ENCODE measurements around the gene GJD4. TPM values are rescaled to one million over a fixed set of nuclear protein-coding genes. Genes with fewer than 3 reads are reported as not detected.
A peak's percentile ranks its signal among the peaks of the same experiment; 100 is the strongest.

The GJD4 gene
- total RNA-seq, 6 experiments from 2014 or later, result not detected

- DNase-seq (no peak), ATAC-seq (no peak)
- Histone ChIP-seq H3K36me3 (no peaks in the 10 kb centered on the region), H3K9me3 (no peaks in the 10 kb centered on the region), H3K4me3 (no peak overlapping the region), H3K27me3 (no peaks in the 10 kb centered on the region), H3K27ac (no peak overlapping the region), H3K4me1 (no peaks in the 10 kb centered on the region)
- intact Hi-C loops (cut with DNase I), result no loop called here
- 61% methylated on average over 10 of the region's 14 CpGs for WGBS (ENCODE audit: insufficient coverage, low coverage, low lambda C conversion rate, missing lambda C conversion rate)
- TF ChIP-seq CTCF (IDR thresholded peaks at IDR 0.05), result no peak
- no peak for TF ChIP-seq POLR2A (IDR thresholded peaks at IDR 0.05)
Measured at GRCh38 chr10:35594115-35595079, 10.7 kb upstream of the GJD4 start.

GRCh38 chr10:35595106-35595505 lies 10.0 kb upstream of the GJD4 start:
- Histone ChIP-seq H3K4me1 (no peaks in the 10 kb centered on the region), H3K27ac (no peak overlapping the region), H3K27me3 (no peaks in the 10 kb centered on the region), H3K4me3 (no peak overlapping the region), H3K36me3 (no peaks in the 10 kb centered on the region), H3K9me3 (no peaks in the 10 kb centered on the region)
- ATAC-seq (no peak), DNase-seq (no peak)
- no peak for TF ChIP-seq POLR2A (IDR thresholded peaks at IDR 0.05)
- TF ChIP-seq CTCF (IDR thresholded peaks at IDR 0.05), result no peak
- intact Hi-C loops (cut with DNase I), result no loop called here
- 31% methylated on average over 3 of the region's 3 CpGs for WGBS (ENCODE audit: insufficient coverage, low coverage, low lambda C conversion rate, missing lambda C conversion rate)

GRCh38 chr10:35598379-35598778 lies 6.8 kb upstream of the GJD4 start:
- H3K9me3 ChIP-seq, result no peaks in the 10 kb centered on the region
- no peak overlapping the region for H3K4me3 ChIP-seq
- WGBS (ENCODE audit: insufficient coverage, low coverage, low lambda C conversion rate, missing lambda C conversion rate), result 20% methylated on average over 6 of the region's 6 CpGs
- intact Hi-C loops (cut with DNase I), result no loop called here
- no peaks in the 10 kb centered on the region for H3K4me1 ChIP-seq
- DNase-seq (peak in 1 of 3 donors; percentile 29), ATAC-seq (peak; percentile 54 to 69 (median 62))
- TF ChIP-seq CTCF (IDR thresholded peaks at IDR 0.05) (peak in 3 of 4 donors; percentile 34 to 48 (median 35)), POLR2A (IDR thresholded peaks at IDR 0.05) (no peak)
- no peaks in the 10 kb centered on the region for H3K36me3 ChIP-seq
- no peaks in the 10 kb centered on the region for H3K27me3 ChIP-seq
- no peak overlapping the region for H3K27ac ChIP-seq

- no peaks in the 10 kb centered on the region for H3K9me3 ChIP-seq
- no peak overlapping the region for H3K27ac ChIP-seq
- ATAC-seq (no peak), DNase-seq (no peak)
- H3K4me1 ChIP-seq, result no peaks in the 10 kb centered on the region
- H3K36me3 ChIP-seq, result no peaks in the 10 kb centered on the region
- TF ChIP-seq CTCF (IDR thresholded peaks at IDR 0.05), result no peak
- no peak for TF ChIP-seq POLR2A (IDR thresholded peaks at IDR 0.05)
- intact Hi-C loops (cut with DNase I), result no loop called here
- H3K27me3 ChIP-seq, result no peaks in the 10 kb centered on the region
- WGBS (ENCODE audit: insufficient coverage, low coverage, low lambda C conversion rate, missing lambda C conversion rate), result 62% methylated on average over 2 of the region's 2 CpGs
- no peak overlapping the region for H3K4me3 ChIP-seq
Measured at GRCh38 chr10:35600193-35600592, 4.9 kb upstream of the GJD4 start.

Measured in right lobe of liver (tissue), 6 donors.